Measurements from ENCODE around the gene RXYLT1. TPM values are rescaled to one million over a fixed set of nuclear protein-coding genes. Genes with fewer than 3 reads are reported as not detected.
"Not testable (repeated sequence)": the region's sequence is repeated elsewhere in the genome, so short reads cannot be mapped to it uniquely, and the experiment has no call there.

RXYLT1 gene
- polyA plus RNA-seq, 1 experiment = 18.2 TPM

- no peak for DNase-seq (ENCODE audit: low read depth, low spot score)
- no peak for TF ChIP-seq CTCF (IDR thresholded peaks at IDR 0.05; ENCODE audit: low read depth, low read length)
- H3K27ac ChIP-seq (ENCODE audit: low read depth, low read length) = no peak overlapping the region
- ChIA-PET POLR2A (no interaction called here), CTCF (interaction anchor here (1.5 to 9.2 kb wide), 2 partner anchors 401 to 421 kb away, joined by 3 to 95 read pairs; no protein-coding TSS in a partner anchor)
- no peaks in the 10 kb centered on the region for H3K27me3 ChIP-seq (ENCODE audit: control insufficient read depth, insufficient read depth, low read length)
- H3K9me3 ChIP-seq (ENCODE audit: control insufficient read depth, insufficient read depth, low read length) = no peaks in the 10 kb centered on the region
- no peak overlapping the region for H3K4me3 ChIP-seq (ENCODE audit: low read depth, low read length)
Observed at GRCh38 chr12:63836046-63836445, 56.3 kb downstream of the RXYLT1 start.

- Histone ChIP-seq H3K27ac (ENCODE audit: low read depth, low read length) (no peak overlapping the region), H3K9me3 (ENCODE audit: control insufficient read depth, insufficient read depth, low read length) (no peaks in the 10 kb centered on the region), H3K27me3 (ENCODE audit: control insufficient read depth, insufficient read depth, low read length) (no peaks in the 10 kb centered on the region), H3K4me3 (ENCODE audit: low read depth, low read length) (no peak overlapping the region)
- no peak for TF ChIP-seq CTCF (IDR thresholded peaks at IDR 0.05; ENCODE audit: low read depth, low read length)
- ChIA-PET CTCF (interaction anchor here (1.1 to 9.2 kb wide), 3 partner anchors 10 to 420 kb away, joined by 3 to 95 read pairs (median 5); no protein-coding TSS in a partner anchor), POLR2A (no interaction called here)
- DNase-seq (ENCODE audit: low read depth, low spot score) = no peak
Observed at GRCh38 chr12:63836936-63837335, 57.2 kb downstream of the RXYLT1 start.

GRCh38 chr12:63838411-63838810 lies 58.7 kb downstream of the RXYLT1 start:
- H3K27ac ChIP-seq (ENCODE audit: low read depth, low read length) = no peak overlapping the region
- POLR2A ChIA-PET = no interaction called here
- DNase-seq (ENCODE audit: low read depth, low spot score) = no peak
- CTCF ChIA-PET = interaction anchor here (0.5 to 9.2 kb wide), 11 partner anchors 26 to 497 kb away, joined by 3 to 95 read pairs (median 4); partner anchors contain the start of gene KICS2
- no peak overlapping the region for H3K4me3 ChIP-seq (ENCODE audit: low read depth, low read length)
- no peak for TF ChIP-seq CTCF (IDR thresholded peaks at IDR 0.05; ENCODE audit: low read depth, low read length)
- H3K27me3 ChIP-seq (ENCODE audit: control insufficient read depth, insufficient read depth, low read length) = no peaks in the 10 kb centered on the region
- H3K9me3 ChIP-seq (ENCODE audit: control insufficient read depth, insufficient read depth, low read length) = no peaks in the 10 kb centered on the region

- no peak for DNase-seq (ENCODE audit: low read depth, low spot score)
- ChIA-PET CTCF (interaction anchor here (1.0 to 9.2 kb wide), 4 partner anchors 15 to 416 kb away, joined by 3 to 95 read pairs (median 7); no protein-coding TSS in a partner anchor), POLR2A (interaction anchor here (0.6 kb wide), 1 partner anchor 303 kb away, joined by 4 read pairs; no protein-coding TSS in a partner anchor)
- Histone ChIP-seq H3K9me3 (ENCODE audit: control insufficient read depth, insufficient read depth, low read length) (no peaks in the 10 kb centered on the region; the same call in 1 of the 2 replicates), H3K27ac (ENCODE audit: low read depth, low read length) (no peak overlapping the region), H3K27me3 (ENCODE audit: control insufficient read depth, insufficient read depth, low read length) (no peaks in the 10 kb centered on the region), H3K4me3 (ENCODE audit: low read depth, low read length) (no peak overlapping the region)
- no peak for TF ChIP-seq CTCF (IDR thresholded peaks at IDR 0.05; ENCODE audit: low read depth, low read length)
Observed at GRCh38 chr12:63841011-63841410, 61.3 kb downstream of the RXYLT1 start.

- H3K9me3 ChIP-seq (ENCODE audit: control insufficient read depth, insufficient read depth, low read length) = no peaks in the 10 kb centered on the region; the same call in 1 of the 2 replicates
- H3K4me3 ChIP-seq (ENCODE audit: low read depth, low read length) = no peak overlapping the region
- no peaks in the 10 kb centered on the region for H3K27me3 ChIP-seq (ENCODE audit: control insufficient read depth, insufficient read depth, low read length)
- POLR2A ChIA-PET = interaction anchor here (0.6 kb wide), 1 partner anchor 303 kb away, joined by 4 read pairs; no protein-coding TSS in a partner anchor
- TF ChIP-seq CTCF (IDR thresholded peaks at IDR 0.05; ENCODE audit: low read depth, low read length) = no peak
- no peak overlapping the region for H3K27ac ChIP-seq (ENCODE audit: low read depth, low read length)
- no peak for DNase-seq (ENCODE audit: low read depth, low spot score)
- CTCF ChIA-PET = interaction anchor here (1.0 to 9.2 kb wide), 3 partner anchors 15 to 416 kb away, joined by 3 to 95 read pairs (median 4); no protein-coding TSS in a partner anchor
Observed at GRCh38 chr12:63841571-63841970, 61.9 kb downstream of the RXYLT1 start.

GRCh38 chr12:63842750-63843149 lies 63.0 kb downstream of the RXYLT1 start:
- ChIA-PET CTCF (interaction anchor here (0.6 to 3.1 kb wide), 10 partner anchors 16 to 415 kb away, joined by 3 to 24 read pairs (median 4); no protein-coding TSS in a partner anchor), POLR2A (interaction anchor here (1.5 kb wide), 1 partner anchor 561 kb away, joined by 5 read pairs; the partner anchor contains the start of gene XPOT)
- H3K4me3 ChIP-seq (ENCODE audit: low read depth, low read length); DNase-seq (ENCODE audit: low read depth, low spot score); H3K27ac ChIP-seq (ENCODE audit: low read depth, low read length); H3K27me3 ChIP-seq (ENCODE audit: control insufficient read depth, insufficient read depth, low read length); H3K9me3 ChIP-seq (ENCODE audit: control insufficient read depth, insufficient read depth, low read length): not testable (repeated sequence)
